HG03066 (cell line): ENCODE measurements around the gene POP4.

Source experiments
- ATAC-seq: cut with Tn5 transposase; IDR thresholded peaks from one replicate; pipeline ENCODE4 v1.9.1; 2021; ENCODE audit warnings: low read depth; ENCODE audit not compliant: unreplicated experiment

The POP4 gene

GRCh38 chr19:29629836-29630534, 23.9 kb downstream of the POP4 start:
- no peak for ATAC-seq

- ATAC-seq = no peak
Observed at GRCh38 chr19:29630655-29631054, 24.6 kb downstream of the POP4 start.

- ATAC-seq = no peak
Observed at GRCh38 chr19:29631450-29631849, 25.4 kb downstream of the POP4 start.

GRCh38 chr19:29634002-29634401, 27.9 kb downstream of the POP4 start:
- ATAC-seq = no peak

- no peak for ATAC-seq
Observed at GRCh38 chr19:29634423-29635130, 28.5 kb downstream of the POP4 start.

- no peak for ATAC-seq
Observed at GRCh38 chr19:29635963-29636362, 29.9 kb downstream of the POP4 start.

GRCh38 chr19:29636553-29637360, 30.7 kb downstream of the POP4 start:
- ATAC-seq = no peak

GRCh38 chr19:29639086-29639485, 33.0 kb downstream of the POP4 start:
- no peak for ATAC-seq

GRCh38 chr19:29640231-29640630, 34.1 kb downstream of the POP4 start:
- ATAC-seq = no peak

- no peak for ATAC-seq
Observed at GRCh38 chr19:29641597-29641996, 35.5 kb downstream of the POP4 start.

- ATAC-seq = no peak
Observed at GRCh38 chr19:29643361-29643935, 37.4 kb downstream of the POP4 start.

- no peak for ATAC-seq
Observed at GRCh38 chr19:29644210-29644609, 38.1 kb downstream of the POP4 start.

- ATAC-seq = no peak
Observed at GRCh38 chr19:29645491-29645867, 39.4 kb downstream of the POP4 start.

- no peak for ATAC-seq
Observed at GRCh38 chr19:29645911-29646310, 39.8 kb downstream of the POP4 start.

GRCh38 chr19:29650772-29651387, 44.8 kb downstream of the POP4 start:
- no peak for ATAC-seq

GRCh38 chr19:29651622-29652394, 45.7 kb downstream of the POP4 start:
- ATAC-seq = no peak

GRCh38 chr19:29653398-29653797, 47.3 kb downstream of the POP4 start:
- no peak for ATAC-seq

- no peak for ATAC-seq
Observed at GRCh38 chr19:29655648-29656335, 49.7 kb downstream of the POP4 start.

- ATAC-seq = no peak
Observed at GRCh38 chr19:29658221-29658991, 52.3 kb downstream of the POP4 start.
